ENCODE data around the gene IPMK.
"Not testable (repeated sequence)": the region's sequence is repeated elsewhere in the genome, so short reads cannot be mapped to it uniquely, and the experiment has no call there.

The IPMK gene

GRCh38 chr10:58264780-58265179 lies 2.9 kb downstream of the IPMK start:
- no peak for DNase-seq (ENCODE audit: low read depth in 1 of 2, low spot score in 1 of 2)
- no peak for TF ChIP-seq JUND (IDR thresholded peaks at IDR 0.05; ENCODE audit: low read depth)
- in situ Hi-C loops (cut with HindIII; ENCODE audit: low pct_unique_long_range_greater_than_20kb, low sequenced_read_pairs) = no loop called here

- in situ Hi-C loops (cut with HindIII; ENCODE audit: low pct_unique_long_range_greater_than_20kb, low sequenced_read_pairs) = no loop called here
- TF ChIP-seq JUND (IDR thresholded peaks at IDR 0.05; ENCODE audit: low read depth) = no peak
- no peak for DNase-seq (ENCODE audit: low read depth in 1 of 2, low spot score in 1 of 2)
Measured at GRCh38 chr10:58262766-58263165, 4.9 kb downstream of the IPMK start.

GRCh38 chr10:58260334-58260733 lies 7.4 kb downstream of the IPMK start:
- DNase-seq (ENCODE audit: low read depth in 1 of 2, low spot score in 1 of 2) = no peak
- no peak for TF ChIP-seq JUND (IDR thresholded peaks at IDR 0.05; ENCODE audit: low read depth)
- in situ Hi-C loops (cut with HindIII; ENCODE audit: low pct_unique_long_range_greater_than_20kb, low sequenced_read_pairs) = no loop called here

- in situ Hi-C loops (cut with HindIII; ENCODE audit: low pct_unique_long_range_greater_than_20kb, low sequenced_read_pairs) = no loop called here
- DNase-seq (ENCODE audit: low read depth in 1 of 2, low spot score in 1 of 2) = peak in 1 of 2 experiments; percentile 25
- TF ChIP-seq JUND (IDR thresholded peaks at IDR 0.05; ENCODE audit: low read depth) = no peak
Measured at GRCh38 chr10:58258977-58259692, 8.6 kb downstream of the IPMK start.

- in situ Hi-C loops (cut with HindIII; ENCODE audit: low pct_unique_long_range_greater_than_20kb, low sequenced_read_pairs) = not testable (repeated sequence)
- peak in 1 of 2 experiments; percentile 82 for DNase-seq (ENCODE audit: low read depth in 1 of 2, low spot score in 1 of 2)
Measured at GRCh38 chr10:58256013-58256780, 11.5 kb downstream of the IPMK start.

- in situ Hi-C loops (cut with HindIII; ENCODE audit: low pct_unique_long_range_greater_than_20kb, low sequenced_read_pairs) = no loop called here
- no peak for TF ChIP-seq JUND (IDR thresholded peaks at IDR 0.05; ENCODE audit: low read depth)
- no peak for DNase-seq (ENCODE audit: low read depth in 1 of 2, low spot score in 1 of 2)
Measured at GRCh38 chr10:58254644-58255043, 13.1 kb downstream of the IPMK start.

- in situ Hi-C loops (cut with HindIII; ENCODE audit: low pct_unique_long_range_greater_than_20kb, low sequenced_read_pairs) = no loop called here
- DNase-seq (ENCODE audit: low read depth in 1 of 2, low spot score in 1 of 2) = no peak
- no peak for TF ChIP-seq JUND (IDR thresholded peaks at IDR 0.05; ENCODE audit: low read depth)
Measured at GRCh38 chr10:58253184-58253583, 14.5 kb downstream of the IPMK start.

GRCh38 chr10:58244666-58245065 lies 23.0 kb downstream of the IPMK start:
- in situ Hi-C loops (cut with HindIII; ENCODE audit: low pct_unique_long_range_greater_than_20kb, low sequenced_read_pairs) = not testable (repeated sequence)

GRCh38 chr10:58244242-58244641 lies 23.5 kb downstream of the IPMK start:
- in situ Hi-C loops (cut with HindIII; ENCODE audit: low pct_unique_long_range_greater_than_20kb, low sequenced_read_pairs); DNase-seq (ENCODE audit: low read depth in 1 of 2, low spot score in 1 of 2): not testable (repeated sequence)

More at GRCh38 chr10:58244666-58245065, 23.0 kb downstream of the IPMK start:
- not testable (repeated sequence) for DNase-seq (ENCODE audit: low read depth in 1 of 2, low spot score in 1 of 2)

GRCh38 chr10:58243801-58244200 lies 23.9 kb downstream of the IPMK start:
- DNase-seq (ENCODE audit: low read depth in 1 of 2, low spot score in 1 of 2) = not testable (repeated sequence)

GRCh38 chr10:58243269-58243668 lies 24.4 kb downstream of the IPMK start:
- in situ Hi-C loops (cut with HindIII; ENCODE audit: low pct_unique_long_range_greater_than_20kb, low sequenced_read_pairs) = no loop called here
- DNase-seq (ENCODE audit: low read depth in 1 of 2, low spot score in 1 of 2) = no peak
- TF ChIP-seq JUND (IDR thresholded peaks at IDR 0.05; ENCODE audit: low read depth) = no peak

More at GRCh38 chr10:58243801-58244200, 23.9 kb downstream of the IPMK start:
- in situ Hi-C loops (cut with HindIII; ENCODE audit: low pct_unique_long_range_greater_than_20kb, low sequenced_read_pairs) = not testable (repeated sequence)

GRCh38 chr10:58241346-58241745 lies 26.3 kb downstream of the IPMK start:
- no peak for DNase-seq (ENCODE audit: low read depth in 1 of 2, low spot score in 1 of 2)
- in situ Hi-C loops (cut with HindIII; ENCODE audit: low pct_unique_long_range_greater_than_20kb, low sequenced_read_pairs) = no loop called here
- no peak for TF ChIP-seq JUND (IDR thresholded peaks at IDR 0.05; ENCODE audit: low read depth)

GRCh38 chr10:58240531-58240930 lies 27.2 kb downstream of the IPMK start:
- no peak for DNase-seq (ENCODE audit: low read depth in 1 of 2, low spot score in 1 of 2)

More at GRCh38 chr10:58240531-58240930, 27.2 kb downstream of the IPMK start:
- no peak for TF ChIP-seq JUND (IDR thresholded peaks at IDR 0.05; ENCODE audit: low read depth)
- in situ Hi-C loops (cut with HindIII; ENCODE audit: low pct_unique_long_range_greater_than_20kb, low sequenced_read_pairs) = no loop called here

Measured in T47D (cell line).